Fibroblast of lung (primary cell): ENCODE data around the gene NFATC4.

ENCODE experiments used
- CTCF ChIP-seq, 2 donors: IDR thresholded peaks in 1 of 2; conservative IDR thresholded peaks in 1 of 2; 1 replicate in 1 of 2; 2 replicates in 1 of 2; pipeline ENCODE4 v1.5.1; 2011 to 2012; ENCODE audit warnings: low read length in 2 of 2, control low read depth in 1 of 2, inconsistent platforms in 1 of 2, low read depth in 1 of 2, mild to moderate bottlenecking in 1 of 2
- EZH2 ChIP-seq: IDR thresholded peaks from 2 replicates; pipeline ENCODE4 v1.5.1; 2012; ENCODE audit warnings: low read length, control low read depth, mild to moderate bottlenecking; ENCODE audit errors: missing control alignments

GRCh38 chr14:24398293-24398652, 30.3 kb downstream of the NFATC4 start:
- TF ChIP-seq CTCF (conservative IDR thresholded peaks at IDR 0.05 in 1 of 2, IDR thresholded peaks at IDR 0.05 in 1 of 2; ENCODE audit: low read depth in 1 of 2, low read length in 2 of 2) (no peak), EZH2 (no peak)
